GM23338 (cell line): Measurements from ENCODE around the gene IL16. TPM values are rescaled to one million over a fixed set of nuclear protein-coding genes. Genes with fewer than 3 reads are reported as not detected.

ENCODE experiments used
- ATAC-seq: fragments of 200-7000 bp; cut with Tn5 transposase; 3 replicates; pipeline ENCODE4 v1.9.1; 2020
- DNase-seq: peaks from one replicate; pipeline ENCODE4 v3.0.0-alpha.2; 2015; ENCODE audit warnings: low spot score
- H2AFZ ChIP-seq: fragments of 200-600 bp; sonication (generic); 2 replicates; pipeline ENCODE4 v1.8.0; 2016; ENCODE audit warnings: antibody characterized with exemption, mild to moderate bottlenecking, moderate library complexity
- H3F3A ChIP-seq: fragments of 200-600 bp; sonication (generic); replicated peaks from 2 replicates; pipeline ENCODE4 v1.8.0; 2017; ENCODE audit warnings: antibody characterized with exemption, mixed run types, low read depth
- H3K27ac ChIP-seq: fragments of 200-600 bp; sonication (generic); 2 replicates; pipeline ENCODE4 v1.6.1; 2016; ENCODE audit warnings: low read depth
- H3K27me3 ChIP-seq: fragments of 200-600 bp; sonication (generic); 2 replicates; pipeline ENCODE4 v1.8.0; 2016; ENCODE audit warnings: mild to moderate bottlenecking, mixed run types, moderate library complexity; ENCODE audit not compliant: insufficient read depth
- H3K36me3 ChIP-seq: fragments of 200-600 bp; sonication (generic); 2 replicates; pipeline ENCODE4 v1.8.0; 2016; ENCODE audit warnings: mild to moderate bottlenecking; ENCODE audit not compliant: insufficient read depth
- H3K4me1 ChIP-seq: fragments of 200-600 bp; sonication (generic); 2 replicates; pipeline ENCODE4 v1.8.0; 2016; ENCODE audit warnings: mild to moderate bottlenecking, moderate library complexity; ENCODE audit not compliant: insufficient read depth
- H3K4me2 ChIP-seq: fragments of 200-600 bp; sonication (generic); 2 replicates; pipeline ENCODE4 v1.7.1; 2017; ENCODE audit warnings: mixed run types
- H3K4me3 ChIP-seq: fragments of 200-600 bp; sonication (generic); 2 replicates; pipeline ENCODE4 v1.6.1; 2016; ENCODE audit warnings: mixed run types
- H3K79me2 ChIP-seq: fragments of 200-600 bp; sonication (generic); replicated peaks from 2 replicates; pipeline ENCODE4 v1.8.0; 2017; ENCODE audit warnings: mild to moderate bottlenecking; ENCODE audit not compliant: insufficient read depth
- H3K9me2 ChIP-seq: fragments of 200-600 bp; sonication (generic); 2 replicates; pipeline ENCODE4 v1.8.0; 2017; ENCODE audit not compliant: insufficient read depth
- H4K20me1 ChIP-seq: fragments of 200-600 bp; sonication (generic); replicated peaks from 2 replicates; pipeline ENCODE4 v1.8.0; 2017; ENCODE audit warnings: mild to moderate bottlenecking; ENCODE audit not compliant: insufficient read depth
- H3K27ac Mint-ChIP-seq: 2 replicates; pipeline ENCODE4 v1.8.0; 2020; ENCODE audit warnings: inconsistent platforms, mild to moderate bottlenecking, moderate library complexity, mixed read lengths
- H3K27me3 Mint-ChIP-seq: 3 replicates; pipeline ENCODE4 v1.8.0; 2022; ENCODE audit warnings: low read depth, mild to moderate bottlenecking, moderate library complexity, mixed read lengths, inconsistent platforms; ENCODE audit not compliant: insufficient read depth, poor library complexity
- H3K36me3 Mint-ChIP-seq: 3 replicates; pipeline ENCODE4 v1.8.0; 2021; ENCODE audit warnings: low read depth, mild to moderate bottlenecking, inconsistent platforms, moderate library complexity, mixed read lengths
- H3K4me1 Mint-ChIP-seq: 3 replicates; pipeline ENCODE4 v1.8.0; 2020; ENCODE audit warnings: mild to moderate bottlenecking, inconsistent platforms, mixed read lengths
- H3K4me3 Mint-ChIP-seq: 3 replicates; pipeline ENCODE4 v1.8.0; 2021; ENCODE audit warnings: moderate library complexity, mild to moderate bottlenecking, inconsistent platforms, mixed read lengths
- H3K9me3 Mint-ChIP-seq: 3 replicates; pipeline ENCODE4 v1.8.0; 2020; ENCODE audit warnings: moderate library complexity, mild to moderate bottlenecking, inconsistent platforms, mixed read lengths
- CREB1 ChIP-seq: fragments of 250-450 bp; sonication (Bioruptor Pico); IDR thresholded peaks from 2 replicates; pipeline ENCODE4 v1.5.0; 2020; ENCODE audit warnings: low read depth, mild to moderate bottlenecking, moderate library complexity
- EZH2 ChIP-seq: fragments of 200-600 bp; sonication (generic); IDR thresholded peaks from one replicate; pipeline ENCODE4 v1.8.0; 2017; ENCODE audit warnings: antibody characterized with exemption, mild to moderate bottlenecking, low read depth; ENCODE audit not compliant: unreplicated experiment
- EZH2phosphoT487 ChIP-seq: fragments of 200-600 bp; sonication (generic); IDR thresholded peaks from one replicate; pipeline ENCODE4 v1.8.1; 2018; ENCODE audit warnings: antibody characterized with exemption; ENCODE audit not compliant: unreplicated experiment
- JUNB ChIP-seq: IDR thresholded peaks from one replicate; pipeline ENCODE4 v1.6.1; 2016; ENCODE audit warnings: antibody characterized with exemption; ENCODE audit not compliant: unreplicated experiment
- NANOG ChIP-seq: IDR thresholded peaks from 2 replicates; pipeline ENCODE4 v1.6.1; 2016; ENCODE audit warnings: antibody characterized with exemption, borderline replicate concordance
- POLR2AphosphoS5 ChIP-seq: IDR thresholded peaks from 2 replicates; pipeline ENCODE4 v1.6.1; 2016; ENCODE audit warnings: antibody characterized with exemption, low read depth
- REST ChIP-seq: IDR thresholded peaks from one replicate; pipeline ENCODE4 v1.6.1; 2018; ENCODE audit warnings: antibody characterized with exemption; ENCODE audit not compliant: unreplicated experiment
- STAT1 ChIP-seq: IDR thresholded peaks from one replicate; pipeline ENCODE4 v1.6.1; 2016; ENCODE audit warnings: antibody characterized with exemption; ENCODE audit not compliant: unreplicated experiment
- ZNF114 ChIP-seq: fragments of 250-450 bp; sonication (Bioruptor Pico); IDR thresholded peaks from 2 replicates; pipeline ENCODE4 v1.5.0; 2020; ENCODE audit warnings: mild to moderate bottlenecking, moderate library complexity
- ZNF331 ChIP-seq: fragments of 250-450 bp; sonication (Bioruptor Pico); IDR thresholded peaks from 2 replicates; pipeline ENCODE4 v1.5.0; 2020; ENCODE audit warnings: low read depth, mild to moderate bottlenecking, moderate library complexity
- polyA plus RNA-seq: library from polyadenylated mRNA; unstranded; fragments of >200 nt; fragmentation: Nextera tagmentation; extraction: Ambion mirVana; gene quantifications from 2 replicates; pipeline ENCODE4 v1.2.1, GENCODE V29; 2016
- total RNA-seq: library from RNA; depleted of rRNA; stranded (reverse); fragments of >200 nt; shearing (Covaris generic); gene quantifications from 2 replicates; pipeline ENCODE4 v1.2.3, GENCODE V29; 2014
- TF ChIP-seq, protein P1 (sequence below), 2 experiments: fragments of 200-600 bp in 1 of 2; sonication (generic) in 1 of 2; conservative IDR thresholded peaks; 2 replicates each; pipeline versions ENCODE4 v1.5.1 to v1.6.1; 2016 to 2017; ENCODE audit warnings: antibody characterized with exemption in 2 of 2, low read depth in 2 of 2, mild to moderate bottlenecking in 2 of 2, moderate library complexity in 1 of 2
- TF ChIP-seq, protein P2 (sequence below): fragments of 250-450 bp; sonication (Bioruptor Pico); IDR thresholded peaks from 2 replicates; pipeline ENCODE4 v1.5.0; 2020; ENCODE audit warnings: mild to moderate bottlenecking, moderate library complexity
- TF ChIP-seq, protein P3 (sequence below): IDR thresholded peaks from 2 replicates; pipeline ENCODE4 v1.6.1; 2016; ENCODE audit warnings: antibody characterized with exemption

IL16 gene
- total and polyA plus RNA-seq, 2 experiments from 2014 or later: 0.29 TPM; not detected in 1

DNA sequence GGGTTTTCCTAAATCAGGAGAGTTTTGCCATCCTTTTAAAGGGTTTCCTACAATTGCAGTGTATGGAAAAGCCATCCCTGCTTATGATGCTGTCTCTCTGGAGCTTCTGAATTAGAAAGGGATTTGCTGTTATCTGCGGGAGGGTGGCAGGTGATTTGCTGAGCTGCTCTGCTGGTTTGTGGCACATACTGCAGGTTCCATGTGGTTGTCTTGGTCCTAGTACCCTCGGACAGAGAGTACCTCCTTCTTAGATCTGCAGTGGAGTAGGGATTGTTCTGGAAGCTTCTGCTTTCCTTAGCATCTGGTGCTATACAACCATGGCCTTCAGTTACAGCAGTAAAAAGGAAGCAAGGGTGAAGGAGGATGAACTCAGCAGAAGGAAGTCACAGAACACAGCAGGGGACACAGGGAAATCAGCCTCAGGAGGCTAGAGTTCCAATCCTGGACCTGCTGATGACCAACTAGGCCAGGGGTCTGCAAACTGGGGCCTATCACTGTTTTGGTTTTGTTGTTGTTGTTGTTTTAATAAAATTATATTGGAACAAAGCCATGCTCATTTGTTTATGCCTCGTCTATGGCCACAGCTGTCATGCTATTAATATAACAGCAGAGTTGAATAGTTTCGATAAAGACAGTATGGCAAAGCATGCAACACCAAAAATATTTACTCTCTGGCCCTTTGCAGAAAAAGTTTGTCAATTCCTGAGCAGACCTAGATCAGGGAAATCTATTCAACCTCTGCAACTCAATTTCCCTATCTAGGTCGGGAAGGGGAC lies 87.8 kb downstream of the IL16 start:
- no peaks in the 10 kb centered on the region for H3K4me1 ChIP-seq
- no peak overlapping the region for H3K4me3 ChIP-seq
- H3F3A ChIP-seq: no peaks in the 10 kb centered on the region
- no peaks in the 10 kb centered on the region for H3K4me1 Mint-ChIP-seq
- no peaks in the 10 kb centered on the region for H3K36me3 Mint-ChIP-seq
- no peaks in the 10 kb centered on the region for H3K9me3 Mint-ChIP-seq
- no peaks in the 10 kb centered on the region for H4K20me1 ChIP-seq
- no peak overlapping the region for H3K4me2 ChIP-seq
- TF ChIP-seq POLR2AphosphoS5 (no peak), EZH2 (no peak), REST (no peak), NANOG (no peak), STAT1 (no peak), ZNF331 (CRISPR knock-in tag) (no peak), JUNB (no peak), EZH2phosphoT487 (no peak), ZNF114 (CRISPR knock-in tag) (no peak), CREB1 (CRISPR knock-in tag) (no peak)
- TF ChIP-seq, protein P1, sequence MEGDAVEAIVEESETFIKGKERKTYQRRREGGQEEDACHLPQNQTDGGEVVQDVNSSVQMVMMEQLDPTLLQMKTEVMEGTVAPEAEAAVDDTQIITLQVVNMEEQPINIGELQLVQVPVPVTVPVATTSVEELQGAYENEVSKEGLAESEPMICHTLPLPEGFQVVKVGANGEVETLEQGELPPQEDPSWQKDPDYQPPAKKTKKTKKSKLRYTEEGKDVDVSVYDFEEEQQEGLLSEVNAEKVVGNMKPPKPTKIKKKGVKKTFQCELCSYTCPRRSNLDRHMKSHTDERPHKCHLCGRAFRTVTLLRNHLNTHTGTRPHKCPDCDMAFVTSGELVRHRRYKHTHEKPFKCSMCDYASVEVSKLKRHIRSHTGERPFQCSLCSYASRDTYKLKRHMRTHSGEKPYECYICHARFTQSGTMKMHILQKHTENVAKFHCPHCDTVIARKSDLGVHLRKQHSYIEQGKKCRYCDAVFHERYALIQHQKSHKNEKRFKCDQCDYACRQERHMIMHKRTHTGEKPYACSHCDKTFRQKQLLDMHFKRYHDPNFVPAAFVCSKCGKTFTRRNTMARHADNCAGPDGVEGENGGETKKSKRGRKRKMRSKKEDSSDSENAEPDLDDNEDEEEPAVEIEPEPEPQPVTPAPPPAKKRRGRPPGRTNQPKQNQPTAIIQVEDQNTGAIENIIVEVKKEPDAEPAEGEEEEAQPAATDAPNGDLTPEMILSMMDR (conservative IDR thresholded peaks at IDR 0.05; ENCODE audit: low read depth in 2 of 2): no peak
- TF ChIP-seq, protein P2, sequence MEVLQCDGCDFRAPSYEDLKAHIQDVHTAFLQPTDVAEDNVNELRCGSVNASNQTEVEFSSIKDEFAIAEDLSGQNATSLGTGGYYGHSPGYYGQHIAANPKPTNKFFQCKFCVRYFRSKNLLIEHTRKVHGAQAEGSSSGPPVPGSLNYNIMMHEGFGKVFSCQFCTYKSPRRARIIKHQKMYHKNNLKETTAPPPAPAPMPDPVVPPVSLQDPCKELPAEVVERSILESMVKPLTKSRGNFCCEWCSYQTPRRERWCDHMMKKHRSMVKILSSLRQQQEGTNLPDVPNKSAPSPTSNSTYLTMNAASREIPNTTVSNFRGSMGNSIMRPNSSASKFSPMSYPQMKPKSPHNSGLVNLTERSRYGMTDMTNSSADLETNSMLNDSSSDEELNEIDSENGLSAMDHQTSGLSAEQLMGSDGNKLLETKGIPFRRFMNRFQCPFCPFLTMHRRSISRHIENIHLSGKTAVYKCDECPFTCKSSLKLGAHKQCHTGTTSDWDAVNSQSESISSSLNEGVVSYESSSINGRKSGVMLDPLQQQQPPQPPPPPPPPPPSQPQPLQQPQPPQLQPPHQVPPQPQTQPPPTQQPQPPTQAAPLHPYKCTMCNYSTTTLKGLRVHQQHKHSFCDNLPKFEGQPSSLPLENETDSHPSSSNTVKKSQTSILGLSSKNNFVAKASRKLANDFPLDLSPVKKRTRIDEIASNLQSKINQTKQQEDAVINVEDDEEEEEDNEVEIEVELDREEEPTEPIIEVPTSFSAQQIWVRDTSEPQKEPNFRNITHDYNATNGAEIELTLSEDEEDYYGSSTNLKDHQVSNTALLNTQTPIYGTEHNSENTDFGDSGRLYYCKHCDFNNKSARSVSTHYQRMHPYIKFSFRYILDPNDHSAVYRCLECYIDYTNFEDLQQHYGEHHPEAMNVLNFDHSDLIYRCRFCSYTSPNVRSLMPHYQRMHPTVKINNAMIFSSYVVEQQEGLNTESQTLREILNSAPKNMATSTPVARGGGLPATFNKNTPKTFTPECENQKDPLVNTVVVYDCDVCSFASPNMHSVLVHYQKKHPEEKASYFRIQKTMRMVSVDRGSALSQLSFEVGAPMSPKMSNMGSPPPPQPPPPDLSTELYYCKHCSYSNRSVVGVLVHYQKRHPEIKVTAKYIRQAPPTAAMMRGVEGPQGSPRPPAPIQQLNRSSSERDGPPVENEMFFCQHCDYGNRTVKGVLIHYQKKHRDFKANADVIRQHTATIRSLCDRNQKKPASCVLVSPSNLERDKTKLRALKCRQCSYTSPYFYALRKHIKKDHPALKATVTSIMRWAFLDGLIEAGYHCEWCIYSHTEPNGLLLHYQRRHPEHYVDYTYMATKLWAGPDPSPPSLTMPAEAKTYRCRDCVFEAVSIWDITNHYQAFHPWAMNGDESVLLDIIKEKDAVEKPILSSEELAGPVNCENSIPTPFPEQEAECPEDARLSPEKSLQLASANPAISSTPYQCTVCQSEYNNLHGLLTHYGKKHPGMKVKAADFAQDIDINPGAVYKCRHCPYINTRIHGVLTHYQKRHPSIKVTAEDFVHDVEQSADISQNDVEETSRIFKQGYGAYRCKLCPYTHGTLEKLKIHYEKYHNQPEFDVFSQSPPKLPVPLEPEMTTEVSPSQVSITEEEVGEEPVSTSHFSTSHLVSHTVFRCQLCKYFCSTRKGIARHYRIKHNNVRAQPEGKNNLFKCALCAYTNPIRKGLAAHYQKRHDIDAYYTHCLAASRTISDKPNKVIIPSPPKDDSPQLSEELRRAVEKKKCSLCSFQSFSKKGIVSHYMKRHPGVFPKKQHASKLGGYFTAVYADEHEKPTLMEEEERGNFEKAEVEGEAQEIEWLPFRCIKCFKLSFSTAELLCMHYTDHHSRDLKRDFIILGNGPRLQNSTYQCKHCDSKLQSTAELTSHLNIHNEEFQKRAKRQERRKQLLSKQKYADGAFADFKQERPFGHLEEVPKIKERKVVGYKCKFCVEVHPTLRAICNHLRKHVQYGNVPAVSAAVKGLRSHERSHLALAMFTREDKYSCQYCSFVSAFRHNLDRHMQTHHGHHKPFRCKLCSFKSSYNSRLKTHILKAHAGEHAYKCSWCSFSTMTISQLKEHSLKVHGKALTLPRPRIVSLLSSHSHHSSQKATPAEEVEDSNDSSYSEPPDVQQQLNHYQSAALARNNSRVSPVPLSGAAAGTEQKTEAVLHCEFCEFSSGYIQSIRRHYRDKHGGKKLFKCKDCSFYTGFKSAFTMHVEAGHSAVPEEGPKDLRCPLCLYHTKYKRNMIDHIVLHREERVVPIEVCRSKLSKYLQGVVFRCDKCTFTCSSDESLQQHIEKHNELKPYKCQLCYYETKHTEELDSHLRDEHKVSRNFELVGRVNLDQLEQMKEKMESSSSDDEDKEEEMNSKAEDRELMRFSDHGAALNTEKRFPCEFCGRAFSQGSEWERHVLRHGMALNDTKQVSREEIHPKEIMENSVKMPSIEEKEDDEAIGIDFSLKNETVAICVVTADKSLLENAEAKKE (CRISPR knock-in tag): no peak
- TF ChIP-seq, protein P3, sequence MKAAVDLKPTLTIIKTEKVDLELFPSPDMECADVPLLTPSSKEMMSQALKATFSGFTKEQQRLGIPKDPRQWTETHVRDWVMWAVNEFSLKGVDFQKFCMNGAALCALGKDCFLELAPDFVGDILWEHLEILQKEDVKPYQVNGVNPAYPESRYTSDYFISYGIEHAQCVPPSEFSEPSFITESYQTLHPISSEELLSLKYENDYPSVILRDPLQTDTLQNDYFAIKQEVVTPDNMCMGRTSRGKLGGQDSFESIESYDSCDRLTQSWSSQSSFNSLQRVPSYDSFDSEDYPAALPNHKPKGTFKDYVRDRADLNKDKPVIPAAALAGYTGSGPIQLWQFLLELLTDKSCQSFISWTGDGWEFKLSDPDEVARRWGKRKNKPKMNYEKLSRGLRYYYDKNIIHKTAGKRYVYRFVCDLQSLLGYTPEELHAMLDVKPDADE: no peak
- H3K27ac ChIP-seq: no peak overlapping the region
- H3K27me3 Mint-ChIP-seq: peaks cover 8% of the 10 kb centered on the region
- H3K79me2 ChIP-seq: no peaks in the 10 kb centered on the region
- H3K27ac Mint-ChIP-seq: no peak overlapping the region
- H2AFZ ChIP-seq: no peak overlapping the region
- ATAC-seq (no peak), DNase-seq (no peak)
- H3K27me3 ChIP-seq: no peaks in the 10 kb centered on the region
- no peaks in the 10 kb centered on the region for H3K9me2 ChIP-seq
- no peaks in the 10 kb centered on the region for H3K36me3 ChIP-seq
- H3K4me3 Mint-ChIP-seq: no peak overlapping the region
